Measurements from ENCODE around the gene RBM10.
A peak's percentile ranks its signal among the peaks of the same experiment; 100 is the strongest.

RBM10 gene

DNA sequence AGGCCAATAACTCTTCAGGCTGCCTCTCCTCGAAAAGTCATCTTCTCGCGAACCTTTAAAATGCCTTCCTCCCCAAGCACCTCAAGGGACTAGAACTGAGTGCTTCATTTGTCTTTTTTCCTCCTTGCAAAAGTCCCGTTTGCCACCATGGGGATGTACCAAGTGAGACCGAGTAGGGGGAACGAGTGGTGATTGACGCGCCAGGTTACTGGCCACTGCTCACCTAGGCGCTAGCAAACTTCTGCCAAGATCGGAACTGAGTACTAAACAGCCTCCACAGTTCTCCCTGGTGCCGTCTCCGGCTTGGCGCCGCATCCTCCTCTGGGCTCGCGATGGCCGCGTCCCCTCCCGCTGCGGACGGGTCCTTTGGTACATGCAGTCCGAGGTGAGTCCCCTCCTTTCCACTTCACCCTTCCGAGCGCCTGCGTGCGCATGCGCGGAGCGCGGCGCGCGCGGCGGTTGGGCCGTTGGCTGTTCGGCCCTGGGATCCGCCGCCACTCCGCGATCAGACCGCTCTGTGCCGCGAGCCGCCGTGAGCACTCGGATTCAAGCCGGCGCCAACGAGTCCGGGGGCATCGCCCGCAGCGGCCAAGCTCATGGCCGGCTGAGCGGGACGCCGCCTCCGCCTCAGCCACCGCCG lies 73.4 kb downstream of the RBM10 start, which contains the start of gene CDK16:
CDK16 (plus strand) TSS at position 402 of the 640 bp plus-strand sequence. CDS start 4,877 bp downstream, outside the sequence.
- peak; percentile 56 for DNase-seq (ENCODE audit: low read depth)

DNA sequence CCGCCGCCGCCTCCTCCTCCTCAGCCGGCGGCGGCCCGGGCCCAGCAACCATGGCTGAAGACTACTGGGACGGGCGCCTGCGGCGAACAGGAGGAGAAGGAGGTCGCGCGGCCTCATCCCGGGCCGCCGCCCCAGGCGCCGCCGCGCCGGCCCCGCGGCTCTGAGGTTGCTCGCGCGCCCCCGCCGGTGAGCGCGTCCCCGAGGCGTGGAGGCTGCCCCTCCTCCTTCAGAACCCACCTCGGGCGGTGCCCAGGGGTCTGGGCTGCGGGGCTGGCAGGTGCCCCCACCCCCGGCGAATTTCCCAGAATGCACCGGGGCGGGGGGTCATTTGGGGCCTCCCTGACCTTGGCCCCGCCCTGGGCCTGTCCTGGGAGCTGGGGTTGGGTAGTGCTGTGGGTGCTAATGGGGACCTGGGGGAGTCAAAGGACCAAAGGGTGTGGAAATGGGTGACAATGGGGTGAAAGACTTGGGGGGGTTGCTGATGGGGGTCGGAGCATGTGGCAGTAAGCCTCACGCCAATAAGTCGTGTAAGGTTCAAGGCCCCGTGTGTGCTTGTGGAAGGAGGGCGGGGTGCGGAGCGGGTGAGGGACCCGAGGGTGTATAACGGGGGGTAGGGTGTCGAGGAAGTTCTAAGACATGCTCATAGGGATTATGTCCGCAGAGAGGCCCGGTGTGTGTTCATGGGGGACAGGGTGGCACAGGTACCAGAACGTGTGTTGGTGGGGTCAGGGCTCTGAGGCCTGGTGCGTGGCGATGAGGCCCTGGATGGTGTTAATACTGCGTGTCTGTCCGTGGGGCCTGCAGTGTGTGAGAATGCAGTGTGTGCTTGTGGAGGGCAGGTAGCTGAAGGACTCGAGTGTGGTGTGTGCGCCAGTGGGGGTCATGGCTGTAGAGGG lies 74.1 kb downstream of the RBM10 start:
- peak; percentile 23 for DNase-seq (ENCODE audit: low read depth)

DNA sequence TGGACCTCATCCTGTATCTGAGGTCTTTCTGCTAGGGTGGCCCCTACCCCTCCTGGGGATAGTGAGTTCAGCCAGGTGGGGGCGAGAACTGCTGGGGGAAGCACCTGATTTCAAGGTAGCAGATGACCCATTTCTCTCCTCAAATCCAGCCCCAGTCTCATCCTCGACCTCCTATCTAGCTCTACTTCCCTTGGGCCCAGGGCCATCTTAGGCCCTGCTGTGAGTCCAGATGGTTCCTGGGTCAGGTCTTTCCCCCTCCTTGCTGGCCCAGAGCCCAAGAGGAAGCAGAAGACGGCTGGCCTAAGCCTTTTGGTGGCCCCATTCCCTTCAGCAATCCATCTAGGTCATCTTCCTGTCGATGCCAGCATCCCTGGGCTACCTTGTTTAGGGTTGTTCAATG lies 76.7 kb downstream of the RBM10 start:
- DNase-seq (ENCODE audit: low read depth) = no peak

DNA sequence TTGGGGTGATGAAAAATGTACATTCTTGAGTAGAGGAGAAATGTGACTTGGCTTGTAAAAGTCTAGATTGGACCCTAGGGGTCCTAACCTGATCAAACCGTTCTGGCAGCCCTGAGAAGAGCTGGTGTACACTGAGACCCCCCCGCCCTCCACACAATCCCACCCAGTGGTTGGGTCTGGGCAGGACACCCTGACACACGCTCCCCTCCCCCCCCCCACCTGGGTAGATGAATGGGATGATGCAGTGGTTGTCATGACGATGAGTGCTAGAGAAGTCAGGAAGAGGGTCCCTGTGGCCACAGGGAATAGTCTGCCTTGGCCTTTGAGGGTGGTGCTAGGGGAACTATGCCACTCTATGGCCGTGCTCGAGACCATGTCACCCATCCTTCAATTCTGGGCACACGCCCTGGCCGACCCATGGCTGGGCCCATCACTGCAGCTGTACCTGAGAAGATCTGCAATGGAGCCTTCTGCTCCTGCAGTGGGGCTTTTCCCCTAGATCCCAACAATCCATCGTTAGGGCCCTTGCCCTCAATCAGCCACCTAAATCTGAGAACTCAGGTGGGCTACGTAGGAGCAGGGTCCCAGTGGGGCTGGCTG lies 77.8 kb downstream of the RBM10 start:
- no peak for DNase-seq (ENCODE audit: low read depth)

DNA sequence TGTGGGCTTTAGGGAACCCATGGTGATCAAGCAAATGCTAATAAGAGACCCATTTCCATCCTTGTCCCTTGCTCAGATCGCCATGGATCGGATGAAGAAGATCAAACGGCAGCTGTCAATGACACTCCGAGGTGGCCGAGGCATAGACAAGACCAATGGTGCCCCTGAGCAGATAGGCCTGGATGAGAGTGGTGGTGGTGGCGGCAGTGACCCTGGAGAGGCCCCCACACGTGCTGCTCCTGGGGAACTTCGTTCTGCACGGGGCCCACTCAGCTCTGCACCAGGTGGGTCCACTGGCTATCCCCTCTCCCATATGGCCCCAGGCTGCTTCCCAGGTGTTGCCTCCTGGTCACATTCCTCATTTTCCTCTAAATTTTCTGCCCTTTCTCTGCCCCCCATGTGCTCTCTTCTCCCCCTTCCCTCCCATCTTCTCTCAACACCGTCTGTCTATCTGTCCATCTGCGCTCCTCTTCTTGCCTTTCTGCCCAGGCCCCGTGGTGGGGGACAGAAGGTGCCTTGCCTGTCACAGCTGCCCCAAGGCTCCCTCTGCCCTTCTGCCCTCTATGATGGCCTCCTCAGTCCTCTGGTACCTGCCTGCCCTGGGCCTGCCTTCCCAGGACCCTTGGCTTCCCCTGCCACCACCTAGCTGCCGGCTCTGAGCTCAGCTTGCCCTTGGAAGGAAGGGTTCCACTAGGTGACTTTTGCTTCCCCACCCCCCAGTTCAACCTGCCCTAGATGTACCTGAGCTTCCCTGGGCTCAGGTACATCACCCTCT lies 78.6 kb downstream of the RBM10 start:
- DNase-seq (ENCODE audit: low read depth) = no peak

DNA sequence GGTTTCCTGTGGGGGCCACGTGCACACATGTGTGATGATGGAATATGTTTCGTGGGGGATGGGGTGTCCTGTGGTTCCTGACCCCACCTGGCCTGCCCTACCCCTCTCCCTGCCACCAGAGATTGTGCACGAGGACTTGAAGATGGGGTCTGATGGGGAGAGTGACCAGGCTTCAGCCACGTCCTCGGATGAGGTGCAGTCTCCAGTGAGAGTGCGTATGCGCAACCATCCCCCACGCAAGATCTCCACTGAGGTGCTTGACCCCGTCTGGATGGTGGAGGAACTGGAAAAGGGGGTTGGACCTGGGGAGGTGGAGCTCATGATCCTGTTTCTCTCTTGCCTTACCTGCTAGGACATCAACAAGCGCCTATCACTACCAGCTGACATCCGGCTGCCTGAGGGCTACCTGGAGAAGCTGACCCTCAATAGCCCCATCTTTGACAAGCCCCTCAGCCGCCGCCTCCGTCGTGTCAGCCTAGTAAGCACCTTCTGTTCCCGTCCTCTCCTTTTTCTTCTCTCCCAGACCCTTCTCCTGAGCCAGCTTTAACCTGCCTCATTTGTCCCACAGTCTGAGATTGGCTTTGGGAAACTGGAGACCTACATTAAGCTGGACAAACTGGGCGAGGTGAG lies 79.4 kb downstream of the RBM10 start:
- no peak for DNase-seq (ENCODE audit: low read depth)

DNA sequence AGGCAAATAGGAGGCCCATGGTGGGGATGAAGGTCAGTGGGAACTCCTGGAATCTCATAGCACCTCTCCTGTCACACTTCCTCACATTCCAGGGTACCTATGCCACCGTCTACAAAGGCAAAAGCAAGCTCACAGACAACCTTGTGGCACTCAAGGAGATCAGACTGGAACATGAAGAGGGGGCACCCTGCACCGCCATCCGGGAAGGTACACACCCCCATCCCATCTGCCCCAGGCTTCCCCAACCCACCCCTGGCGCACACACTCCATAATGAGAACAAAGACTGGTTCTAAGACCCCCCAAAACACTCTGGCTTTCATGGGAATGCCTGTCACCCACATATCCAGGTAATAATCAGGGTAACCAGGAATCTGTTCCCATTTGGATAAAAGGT lies 79.9 kb downstream of the RBM10 start:
- no peak for DNase-seq (ENCODE audit: low read depth)

DNA sequence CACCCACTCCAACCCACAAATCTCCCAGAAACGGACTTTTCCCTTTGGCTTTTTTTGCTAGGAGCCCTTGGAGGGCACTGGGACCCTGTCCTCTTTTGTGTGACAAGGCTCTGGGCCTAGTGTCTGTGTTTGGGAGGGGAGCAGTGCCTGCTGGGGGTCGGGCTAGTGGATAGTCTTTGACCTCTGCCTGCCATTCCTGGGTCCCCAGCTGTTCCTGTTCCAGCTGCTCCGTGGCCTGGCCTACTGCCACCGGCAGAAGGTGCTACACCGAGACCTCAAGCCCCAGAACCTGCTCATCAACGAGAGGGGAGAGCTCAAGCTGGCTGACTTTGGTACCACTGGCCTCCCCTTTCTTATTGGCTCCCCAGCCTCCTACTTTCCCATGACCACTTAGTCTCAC lies 81.0 kb downstream of the RBM10 start:
- DNase-seq (ENCODE audit: low read depth) = no peak

DNA sequence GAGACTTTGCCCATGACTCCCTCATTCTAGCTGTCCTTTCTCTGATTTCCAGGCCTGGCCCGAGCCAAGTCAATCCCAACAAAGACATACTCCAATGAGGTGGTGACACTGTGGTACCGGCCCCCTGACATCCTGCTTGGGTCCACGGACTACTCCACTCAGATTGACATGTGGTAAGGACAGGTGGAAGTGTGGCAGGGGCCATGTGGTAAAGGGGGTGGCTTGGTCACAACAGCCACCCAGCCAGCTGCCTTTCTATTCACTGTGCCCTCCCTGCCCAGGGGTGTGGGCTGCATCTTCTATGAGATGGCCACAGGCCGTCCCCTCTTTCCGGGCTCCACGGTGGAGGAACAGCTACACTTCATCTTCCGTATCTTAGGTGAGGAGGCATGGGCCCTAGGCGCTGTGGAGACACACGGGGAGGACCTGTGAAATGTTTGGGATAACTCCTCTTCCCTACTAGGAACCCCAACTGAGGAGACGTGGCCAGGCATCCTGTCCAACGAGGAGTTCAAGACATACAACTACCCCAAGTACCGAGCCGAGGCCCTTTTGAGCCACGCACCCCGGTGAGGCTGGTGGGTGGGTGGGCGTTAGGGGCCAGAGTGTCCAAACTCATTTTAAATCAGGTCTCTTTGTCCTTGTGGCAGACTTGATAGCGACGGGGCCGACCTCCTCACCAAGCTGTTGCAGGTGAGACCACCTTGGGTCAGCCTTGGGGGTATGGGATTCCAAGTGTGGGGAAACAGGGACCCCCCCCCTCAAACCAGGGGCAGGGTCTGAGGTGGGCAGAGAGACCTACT lies 81.7 kb downstream of the RBM10 start:
- DNase-seq (ENCODE audit: low read depth) = no peak

DNA sequence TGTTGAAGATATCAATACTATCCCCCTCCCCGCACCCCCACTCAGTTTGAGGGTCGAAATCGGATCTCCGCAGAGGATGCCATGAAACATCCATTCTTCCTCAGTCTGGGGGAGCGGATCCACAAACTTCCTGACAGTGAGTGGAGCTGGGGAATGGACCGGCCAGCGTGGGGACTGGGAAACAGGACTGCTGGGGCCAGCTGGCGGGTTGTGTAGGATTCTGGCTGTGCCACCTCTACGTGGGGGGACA lies 82.2 kb downstream of the RBM10 start:
- no peak for DNase-seq (ENCODE audit: low read depth)

DNA sequence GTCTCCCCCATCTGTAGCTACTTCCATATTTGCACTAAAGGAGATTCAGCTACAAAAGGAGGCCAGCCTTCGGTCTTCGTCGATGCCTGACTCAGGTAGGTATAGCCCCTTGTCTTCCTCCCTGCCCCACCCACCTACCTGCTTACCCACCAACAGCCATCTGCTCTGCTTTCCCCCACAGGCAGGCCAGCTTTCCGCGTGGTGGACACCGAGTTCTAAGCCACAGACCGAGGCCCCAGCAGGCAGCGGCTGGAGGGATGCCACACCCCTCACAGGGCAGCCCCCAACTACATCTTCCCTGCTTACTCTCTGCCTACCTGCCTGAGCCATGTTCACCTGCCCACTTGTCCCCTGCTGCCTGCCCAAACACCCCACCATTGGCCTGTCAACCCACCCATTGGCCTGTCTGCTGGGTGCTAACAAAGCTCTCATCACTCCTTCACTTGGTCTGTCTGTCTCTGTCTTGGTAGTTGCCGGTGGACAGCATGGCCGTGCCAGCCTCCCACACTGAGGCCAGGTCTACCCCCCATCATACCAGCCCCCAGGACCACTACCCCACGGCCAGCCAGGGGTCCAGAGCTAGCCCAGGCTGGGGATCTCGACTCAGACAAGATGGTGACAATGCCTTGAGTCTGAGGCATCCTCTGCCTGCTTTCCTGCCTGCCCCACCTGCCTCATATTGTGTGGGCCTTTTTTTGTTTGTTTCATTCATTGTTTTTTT lies 83.7 kb downstream of the RBM10 start:
- DNase-seq (ENCODE audit: low read depth) = no peak

DNA sequence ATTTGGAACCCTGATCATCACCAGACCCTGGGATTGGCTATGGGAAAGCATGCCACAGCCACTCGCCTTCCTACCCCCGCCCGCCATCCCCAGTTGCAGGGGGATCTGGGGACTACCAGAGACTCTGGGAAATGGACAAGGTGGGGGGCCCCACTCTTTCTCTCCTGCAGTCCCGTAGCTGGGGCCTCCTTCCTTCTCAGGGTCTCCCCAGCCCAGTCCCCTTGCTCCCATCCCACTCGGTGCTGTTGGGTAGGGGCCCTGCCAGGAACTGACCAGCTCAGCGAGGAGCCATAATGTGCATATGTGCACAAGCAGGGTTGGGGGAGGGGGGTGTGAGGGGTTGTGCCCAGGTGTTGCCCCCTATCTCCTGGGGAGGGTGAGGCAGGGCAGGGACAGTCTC lies 84.4 kb downstream of the RBM10 start:
- DNase-seq (ENCODE audit: low read depth) = no peak

DNA sequence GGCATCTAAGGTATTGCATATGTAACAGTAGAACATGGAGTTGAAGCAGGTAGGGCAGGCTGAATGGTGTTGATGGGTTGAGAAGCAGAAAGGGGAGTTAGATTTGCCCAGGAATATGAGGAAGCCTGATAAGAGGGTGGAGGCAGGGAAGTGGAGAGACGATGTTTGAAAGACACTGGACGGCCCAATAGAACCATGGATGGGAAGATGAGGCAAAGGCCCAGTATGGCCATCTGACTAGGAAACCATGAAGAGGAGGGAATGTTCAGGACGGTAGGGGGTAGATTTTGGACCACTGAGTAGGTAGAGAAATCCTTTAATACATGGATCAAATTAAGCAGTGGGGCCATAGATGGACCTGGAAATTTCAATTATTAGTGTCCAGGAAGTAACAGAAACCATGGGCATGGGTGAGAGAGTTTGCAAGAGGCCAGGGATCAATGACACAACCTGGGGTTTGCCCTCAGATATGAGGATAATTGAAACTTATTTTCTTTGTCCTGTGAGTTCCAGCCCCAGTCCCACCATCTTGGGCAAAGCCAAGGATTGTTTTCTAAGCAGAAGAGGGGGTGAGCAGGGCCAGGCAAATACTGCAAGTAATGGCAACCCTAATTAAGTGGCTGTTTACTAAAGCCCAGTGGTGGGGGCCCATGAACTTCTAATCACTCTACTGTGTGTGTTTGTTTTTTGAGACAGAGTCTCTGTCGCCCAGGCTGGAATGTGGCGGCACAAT lies 85.3 kb downstream of the RBM10 start:
- no peak for DNase-seq (ENCODE audit: low read depth)

DNA sequence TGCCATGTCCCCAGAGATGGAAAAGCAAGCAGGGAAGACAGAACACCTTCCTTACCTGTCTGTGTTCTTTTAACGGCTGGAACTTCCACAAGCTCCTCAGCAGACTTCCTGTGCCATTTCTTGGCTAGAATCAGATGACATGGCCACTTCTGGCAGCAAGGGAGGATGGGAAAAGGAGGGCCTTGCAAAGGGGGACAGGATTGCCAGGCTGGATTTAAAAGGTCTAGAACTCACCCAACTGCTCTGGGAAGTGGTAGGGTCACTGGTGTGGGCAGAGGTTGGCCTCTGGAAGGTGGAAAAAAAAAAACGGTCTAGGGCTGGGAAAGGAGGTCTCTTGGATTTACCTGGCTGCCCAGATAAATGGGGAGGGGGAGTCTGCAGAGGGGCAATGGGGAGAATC lies 86.1 kb downstream of the RBM10 start:
- no peak for DNase-seq (ENCODE audit: low read depth)

DNA sequence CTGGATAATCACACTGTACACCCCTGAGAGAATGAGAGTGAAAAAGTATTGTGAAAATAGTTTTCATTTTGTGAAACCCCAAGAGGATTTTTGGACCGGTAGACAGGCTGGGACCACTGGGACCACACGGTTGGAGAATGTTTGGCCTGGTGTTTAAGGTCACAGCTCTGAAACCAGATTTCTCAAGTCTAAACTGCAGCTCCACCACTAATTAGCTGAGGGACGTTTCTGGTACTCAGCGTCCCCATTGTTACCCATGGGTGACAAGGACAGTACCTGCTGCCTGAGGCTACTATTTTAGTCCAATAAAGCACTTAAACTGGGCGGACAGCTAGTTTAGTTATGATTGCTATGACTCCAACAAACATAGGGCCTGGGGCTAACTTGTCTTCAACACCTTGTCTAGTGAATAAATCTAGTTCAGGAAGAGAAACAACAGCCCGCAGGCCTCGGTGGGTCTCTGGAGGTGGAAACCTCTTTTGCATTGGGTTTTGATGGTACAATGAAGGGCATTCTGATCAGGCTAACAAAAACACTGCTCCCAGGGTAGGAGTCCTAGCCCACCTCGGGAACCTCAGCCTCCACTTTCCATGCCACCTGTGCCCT lies 87.3 kb downstream of the RBM10 start:
- DNase-seq (ENCODE audit: low read depth) = no peak

DNA sequence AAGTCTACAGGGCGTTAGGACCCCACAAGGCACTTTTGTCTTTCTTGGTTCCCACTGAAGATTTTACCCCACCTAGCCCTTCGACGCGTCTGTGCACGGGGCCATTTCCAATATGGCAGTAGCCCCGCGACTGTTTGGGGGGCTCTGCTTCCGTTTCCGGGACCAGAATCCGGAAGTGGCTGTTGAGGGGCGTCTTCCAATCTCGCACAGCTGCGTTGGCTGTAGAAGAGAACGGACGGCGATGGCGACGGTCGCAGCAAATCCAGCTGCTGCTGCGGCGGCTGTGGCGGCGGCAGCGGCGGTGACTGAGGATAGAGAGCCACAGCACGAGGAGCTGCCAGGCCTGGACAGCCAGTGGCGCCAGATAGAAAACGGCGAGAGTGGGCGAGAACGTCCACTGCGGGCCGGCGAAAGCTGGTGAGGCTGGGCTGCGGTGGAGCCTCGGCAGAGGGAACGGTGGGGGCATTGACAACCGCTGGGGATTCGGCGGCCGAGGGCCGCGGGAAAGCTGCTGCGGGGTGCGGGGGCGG lies 87.8 kb downstream of the RBM10 start, which contains the start of gene USP11:
USP11 (plus strand) TSS at position 207 of the 530 bp plus-strand sequence; CDS start at position 242, 35 bp downstream.
- DNase-seq (ENCODE audit: low read depth) = peak; percentile 36

DNA sequence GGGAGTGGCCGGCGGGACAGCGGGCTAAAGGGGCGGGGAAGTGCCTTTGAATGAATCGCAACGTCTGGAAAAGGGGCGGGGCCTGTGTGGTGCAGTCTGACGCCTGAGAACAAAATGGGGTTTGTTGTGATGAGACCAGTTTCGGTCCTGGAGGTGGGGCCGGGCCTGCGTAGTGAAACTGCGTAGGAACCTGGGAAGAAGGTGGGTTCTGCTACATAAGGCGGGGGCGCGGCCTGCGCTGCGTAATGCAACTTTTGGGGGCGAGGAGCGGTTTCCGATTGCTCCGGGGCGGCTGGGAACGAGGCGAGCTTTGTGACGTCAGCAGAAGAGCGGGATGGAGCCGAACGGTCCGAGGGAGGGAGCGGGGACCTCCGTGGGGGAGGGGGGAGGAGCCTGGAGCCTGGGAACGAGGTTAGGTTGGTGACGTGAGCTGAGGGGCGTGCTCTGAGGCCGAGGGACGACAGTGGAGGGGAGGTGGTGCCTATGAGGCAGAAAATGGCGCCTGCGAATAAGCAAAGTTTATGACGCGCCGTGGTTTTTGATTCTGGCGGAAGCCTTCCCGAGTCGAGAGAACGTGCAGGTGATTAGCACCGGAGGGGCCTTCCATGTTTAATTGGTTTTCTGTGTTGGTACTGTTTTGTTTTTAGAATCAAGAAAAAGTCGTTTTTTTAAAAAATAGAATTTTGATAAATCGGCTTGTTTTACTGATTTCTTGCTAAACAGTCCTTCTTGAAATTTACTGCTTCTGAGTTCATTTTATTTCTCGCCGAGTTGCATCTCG lies 88.5 kb downstream of the RBM10 start:
- peak; percentile 80 for DNase-seq (ENCODE audit: low read depth)

DNA sequence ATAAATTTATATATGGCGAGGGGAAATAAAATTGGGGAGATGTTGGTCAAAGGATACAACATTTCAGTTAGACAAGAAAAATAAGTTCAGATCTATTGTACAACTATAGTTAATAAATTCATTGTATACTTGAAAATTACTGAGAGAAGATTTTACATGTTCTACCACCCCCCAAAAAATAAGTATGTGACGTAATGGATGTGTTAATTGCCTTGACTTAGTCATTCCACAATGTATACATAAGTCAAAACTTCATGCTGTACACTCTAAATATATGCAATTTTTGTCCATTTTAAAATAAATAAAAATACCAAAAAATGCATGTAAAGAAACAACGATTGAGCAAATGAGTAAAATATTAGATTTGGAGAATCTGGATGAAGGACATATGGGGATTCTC lies 89.6 kb downstream of the RBM10 start:
- no peak for DNase-seq (ENCODE audit: low read depth)

Measured in activated T-cell treated with anti-CD3 and anti-CD28 coated beads for 1 hour (primary cell).